HG03469 (cell line): ENCODE measurements around the gene PFKM.
"Not testable (repeated sequence)": the region's sequence is repeated elsewhere in the genome, so short reads cannot be mapped to it uniquely, and the experiment has no call there.

Experiments used
- ATAC-seq: cut with Tn5 transposase; IDR thresholded peaks from one replicate; pipeline ENCODE4 v1.9.1; 2021; ENCODE audit warnings: mild to moderate bottlenecking, moderate library complexity, moderate number of reproducible peaks; ENCODE audit not compliant: unreplicated experiment

Gene PFKM

GRCh38 chr12:48110691-48111311 lies 8.4 kb upstream of the PFKM start:
- ATAC-seq: no peak

GRCh38 chr12:48111312-48111693 lies 7.9 kb upstream of the PFKM start:
- not testable (repeated sequence) for ATAC-seq

GRCh38 chr12:48115957-48116356 lies 3.2 kb upstream of the PFKM start:
- ATAC-seq: no peak

- no peak for ATAC-seq
These were observed 786 bp upstream of the PFKM start for GRCh38 chr12:48118284-48118871.

GRCh38 chr12:48119834-48120195 lies 651 bp downstream of the PFKM start:
- no peak for ATAC-seq

GRCh38 chr12:48121522-48121921 lies 2.4 kb downstream of the PFKM start:
- no peak for ATAC-seq

GRCh38 chr12:48122065-48122834 lies 3.1 kb downstream of the PFKM start:
- no peak for ATAC-seq

- ATAC-seq: no peak
These were observed 4.0 kb downstream of the PFKM start for GRCh38 chr12:48123169-48123568.

GRCh38 chr12:48125542-48125941 lies 6.4 kb downstream of the PFKM start:
- ATAC-seq: not testable (repeated sequence)

- no peak for ATAC-seq
These were observed 6.8 kb downstream of the PFKM start for GRCh38 chr12:48125985-48126384.

- no peak for ATAC-seq
These were observed 7.9 kb downstream of the PFKM start for GRCh38 chr12:48126953-48127630.

GRCh38 chr12:48128800-48129199 lies 9.6 kb downstream of the PFKM start:
- ATAC-seq: no peak

- ATAC-seq: no peak
These were observed 10.2 kb downstream of the PFKM start for GRCh38 chr12:48129376-48129775.

- no peak for ATAC-seq
These were observed 12.4 kb downstream of the PFKM start for GRCh38 chr12:48131517-48131916.

GRCh38 chr12:48132826-48133225 lies 13.7 kb downstream of the PFKM start:
- ATAC-seq: no peak

GRCh38 chr12:48135027-48135426 lies 15.9 kb downstream of the PFKM start:
- no peak for ATAC-seq

GRCh38 chr12:48142818-48143674 lies 23.9 kb downstream of the PFKM start:
- no peak for ATAC-seq

GRCh38 chr12:48143898-48144297 lies 24.7 kb downstream of the PFKM start:
- no peak for ATAC-seq

- no peak for ATAC-seq
These were observed 26.8 kb downstream of the PFKM start for GRCh38 chr12:48145981-48146380.

- ATAC-seq: no peak
These were observed 32.1 kb downstream of the PFKM start for GRCh38 chr12:48151103-48151771.
